K562 (cell line): ENCODE results near the gene CLTC. TPM values are rescaled to one million over a fixed set of nuclear protein-coding genes. Genes with fewer than 3 reads are reported as not detected.

Experiments
- ATAC-seq: fragments of 200-7000 bp; cut with Tn5 transposase; 3 replicates; pipeline ENCODE4 v1.9.1; 2020; ENCODE audit warnings: moderate library complexity
- BruUV-seq: library from RNA; stranded (reverse); fragments of 400-500 nt; replicated peaks from 2 replicates; lab custom pipeline; 2021; lab: Mats Ljungman, UMichigan
- CTCF ChIA-PET: fragments of 300-600 bp; formaldehyde crosslinking; extraction: SDS; loops from one replicate; lab custom pipeline; 2021; ENCODE audit warnings: low intra/inter-chr PET ratio; lab: Yijun Ruan, JAX
- POLR2A ChIA-PET: fragments of 300-600, 350-650 bp; sonication (Branson Sonifier 250); formaldehyde crosslinking; extraction: SDS; loops from one replicate; lab custom pipeline; 2021; ENCODE audit warnings: antibody characterized with exemption, inconsistent platforms; lab: Yijun Ruan, JAX
- DNase-seq, 4 experiments: peaks; one replicate each; pipeline versions ENCODE4 v3.0.0 to v3.0.0-alpha.2; 2011 to 2018; ENCODE audit warnings: low spot score in 3 of 4, mixed read lengths in 3 of 4; ENCODE audit errors: extremely low read depth in 1 of 4
- FAIRE-seq: peaks from 2 replicates; lab custom pipeline; 2011; peaks lifted over from hg19 to GRCh38; lab: Jason Lieb, UNC
- H2AFZ ChIP-seq: 2 replicates; pipeline ENCODE4 v1.6.0; 2011; ENCODE audit warnings: low read depth, low read length, control low read depth, inconsistent platforms
- H3K27ac ChIP-seq: fragments of 200-600 bp; 3 replicates; pipeline ENCODE4 v1.8.0; 2011; ENCODE audit warnings: low read depth, mild to moderate bottlenecking, control low read depth, inconsistent platforms, low read length, moderate library complexity, mixed read lengths; ENCODE audit errors: extremely low read depth
- H3K27me3 ChIP-seq, 2 experiments: fragments of 300-600 bp in 1 of 2; 2 replicates in 1 of 2; 3 replicates in 1 of 2; pipeline versions ENCODE4 v1.6.0 to v1.8.0; 2011; ENCODE audit warnings: inconsistent platforms in 2 of 2, low read length in 2 of 2, mild to moderate bottlenecking in 1 of 2, mixed read lengths in 1 of 2, moderate library complexity in 1 of 2; ENCODE audit not compliant: control insufficient read depth in 2 of 2, insufficient read depth in 2 of 2
- H3K36me3 ChIP-seq: fragments of 300-600 bp; 3 replicates; pipeline ENCODE4 v1.8.0; 2011; ENCODE audit warnings: mild to moderate bottlenecking, low read length, inconsistent platforms; ENCODE audit not compliant: control insufficient read depth, insufficient read depth
- H3K4me1 ChIP-seq, 2 experiments: fragments of 200-600 bp in 1 of 2; replicated peaks in 1 of 2; 2 replicates in 1 of 2; 3 replicates in 1 of 2; pipeline versions ENCODE4 v1.5.1 to v1.8.0; 2011; ENCODE audit warnings: inconsistent platforms in 2 of 2, low read length in 2 of 2, mild to moderate bottlenecking in 1 of 2, mixed read lengths in 1 of 2, moderate library complexity in 1 of 2; ENCODE audit not compliant: control insufficient read depth in 2 of 2, insufficient read depth in 2 of 2
- H3K4me2 ChIP-seq: 2 replicates; pipeline ENCODE4 v1.6.1; 2011; ENCODE audit warnings: low read length, control low read depth, inconsistent platforms, mixed read lengths; ENCODE audit not compliant: insufficient read depth
- H3K4me3 ChIP-seq: fragments of 200-600 bp; sonication (generic), shearing (Covaris generic); 2 replicates; pipeline ENCODE4 v1.5.1; 2016; ENCODE audit warnings: control low read depth, inconsistent platforms
- H3K79me2 ChIP-seq: fragments of 200-600 bp; 3 replicates; pipeline ENCODE4 v1.8.0; 2011; ENCODE audit warnings: low read length, inconsistent platforms; ENCODE audit not compliant: control insufficient read depth, insufficient read depth
- H3K9ac ChIP-seq, 2 experiments: 2 replicates each; pipeline versions ENCODE4 v1.6.0 to v1.6.1; 2011; ENCODE audit warnings: low read depth in 2 of 2, low read length in 2 of 2, control low read depth in 1 of 2, inconsistent platforms in 1 of 2, mild to moderate bottlenecking in 1 of 2, mixed read lengths in 1 of 2; ENCODE audit not compliant: insufficient read depth in 1 of 2
- H3K9me1 ChIP-seq: one replicate; pipeline ENCODE4 v1.6.0; 2011; ENCODE audit warnings: inconsistent platforms, mild to moderate bottlenecking, low read length, moderate library complexity; ENCODE audit not compliant: control insufficient read depth, insufficient read depth
- H3K9me3 ChIP-seq: replicated peaks from 2 replicates; pipeline ENCODE4 v1.5.1; 2011; ENCODE audit warnings: low read depth, low read length, inconsistent platforms; ENCODE audit not compliant: control insufficient read depth, insufficient read depth
- H4K20me1 ChIP-seq: replicated peaks from 2 replicates; pipeline ENCODE4 v1.6.1; 2011; ENCODE audit warnings: low read length, inconsistent platforms, mixed read lengths; ENCODE audit not compliant: control insufficient read depth, insufficient read depth
- E2F1 ChIP-seq: sonication (generic); formaldehyde crosslinking; IDR thresholded peaks from 2 replicates; pipeline ENCODE4 v1.8.1; 2023; ENCODE audit warnings: mild to moderate bottlenecking, missing genetic modification reagents, moderate library complexity
- POLR2A ChIP-seq: fragments of 450-650 bp; conservative IDR thresholded peaks from 2 replicates; pipeline ENCODE4 v1.6.1; 2016
- SAFB ChIP-seq: fragments of 200-400 bp; formaldehyde crosslinking; IDR thresholded peaks from 2 replicates; pipeline ENCODE4 v1.6.1; 2017; ENCODE audit warnings: low read depth, low read length, borderline replicate concordance
- ZNF589 ChIP-seq: fragments of 200-800 bp; sonication (Bioruptor generic); IDR thresholded peaks from 2 replicates; pipeline ENCODE4 v1.6.1; 2016; ENCODE audit warnings: low read depth, missing genetic modification characterization, missing compliant biosample characterization
- WGBS: fragments of 100-300 bp; shearing (Covaris generic); methylation state at CpG from one replicate; pipeline ENCODE4 v1.1.6; 2016; ENCODE audit warnings: low coverage, mixed read lengths; ENCODE audit not compliant: insufficient coverage; ENCODE audit errors: missing lambda C conversion rate; 5-methylcytosine and 5-hydroxymethylcytosine counted together
- in situ Hi-C: fragments of 300-500 bp; cut with MboI; formaldehyde crosslinking; loops from 4 replicates; pipeline ENCODE4 v1.15.0; 2018; ENCODE audit warnings: inconsistent platforms, mixed read lengths
- intact Hi-C: fragments of 100-400 bp; cut with micrococcal nuclease; formaldehyde crosslinking; loops from 2 replicates; pipeline ENCODE4 v1.14.2; 2022
- polyA plus RNA-seq, 8 experiments: library from polyadenylated mRNA; depleted of rRNA in 4 of 8; stranded (reverse) in 5 of 8; unstranded in 3 of 8; fragments of >200 nt; fragmentation: Nextera tagmentation in 2 of 8; fragmentation: Illumina TruSeq in 1 of 8; extraction: Ambion mirVana in 2 of 8; extraction: Trizol in 1 of 8; gene quantifications; 2 replicates each; pipeline versions ENCODE4 v1.2.1 to v1.2.3, GENCODE V29; 2011 to 2014; ENCODE audit warnings: inconsistent platforms in 1 of 8, missing spikeins in 1 of 8
- total RNA-seq, 7 experiments: library from RNA; depleted of rRNA in 6 of 7; stranded (reverse); fragments of >200 nt in 6 of 7; fragmentation: Illumina TruSeq in 2 of 7; extraction: Trizol in 2 of 7; gene quantifications; 2 replicates each; pipeline versions ENCODE4 v1.2.1 to v1.2.3, GENCODE V29; 2011 to 2021; ENCODE audit warnings: low replicate concordance in 1 of 7

Gene CLTC
- total and polyA plus RNA-seq, 9 of the 15 experiments (the other 6 are each of a cell fraction or from before 2014, with no cell fraction given) = 115 to 267 (median 174) TPM

DNA sequence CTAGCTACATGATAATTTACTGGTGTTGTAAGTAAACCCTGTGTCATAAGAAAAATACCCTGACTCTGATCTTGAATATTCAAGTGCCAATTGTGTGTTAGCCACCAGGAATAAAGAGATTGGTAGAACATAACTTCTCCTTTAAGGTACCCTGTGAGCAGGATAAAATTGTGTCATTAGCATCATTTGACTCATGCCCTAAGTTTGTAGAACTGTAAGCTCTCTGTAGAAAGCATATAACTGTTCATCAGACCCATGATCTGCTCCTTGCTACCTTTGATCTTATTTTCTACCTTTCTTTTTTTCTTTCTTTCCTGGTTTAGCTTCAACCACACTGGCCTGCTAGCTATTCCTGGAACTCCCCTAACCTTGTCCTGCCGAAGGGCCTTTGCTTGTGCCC lies 51.7 kb downstream of the CLTC start:
- intact Hi-C loops = no loop called here
- POLR2A ChIA-PET = interaction anchor here (1.4 to 4.2 kb wide), 4 partner anchors 11 to 30 kb away, joined by 6 to 19 read pairs (median 12); no protein-coding TSS in a partner anchor

DNA sequence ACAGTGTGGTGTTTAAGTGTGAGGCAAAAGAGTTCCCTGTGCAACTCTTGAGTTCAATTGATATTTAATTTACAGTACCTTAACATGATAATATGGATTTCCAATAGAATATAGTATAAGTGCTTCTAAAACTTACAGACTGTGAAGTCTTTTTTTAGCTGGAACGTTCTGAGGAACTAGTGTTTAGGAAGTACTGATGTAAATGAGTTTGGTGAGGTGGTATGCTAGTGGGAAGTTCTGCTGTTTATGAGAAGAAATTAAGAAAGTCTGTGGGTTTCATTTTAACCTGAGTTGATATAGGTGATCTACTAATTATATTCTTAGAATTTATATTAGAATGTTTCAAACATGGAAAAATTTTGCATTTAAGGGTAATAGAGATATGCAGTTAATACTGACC lies 55.5 kb downstream of the CLTC start:
- no peak for DNase-seq
- TF ChIP-seq SAFB (peak; percentile 5; the same call in 1 of the 2 replicates), ZNF589 (CRISPR knock-in tag) (no peak)
- POLR2A ChIA-PET = interaction anchor here (1.1 to 1.2 kb wide), 3 partner anchors 8 to 10 kb away, joined by 3 to 7 read pairs (median 4); no protein-coding TSS in a partner anchor

More for the DNA sequence above, 51.7 kb downstream of the CLTC start:
- Histone ChIP-seq H3K27ac (no peak overlapping the region), H3K4me1 (no peaks in the 10 kb centered on the region), H4K20me1 (no peaks in the 10 kb centered on the region), H3K79me2 (peaks cover 12% of the 10 kb centered on the region; the same call in 2 of the 3 replicates), H2AFZ (no peak overlapping the region), H3K9me3 (no peaks in the 10 kb centered on the region), H3K4me3 (no peak overlapping the region), H3K4me2 (no peak overlapping the region), H3K27me3 (no peaks in the 10 kb centered on the region), H3K9me1 (no peaks in the 10 kb centered on the region), H3K36me3 (peaks cover 98% of the 10 kb centered on the region), H3K9ac (no peak overlapping the region)
- in situ Hi-C loops = no loop called here
- no peak for TF ChIP-seq E2F1 (CRISPR knock-in tag)
- TF ChIP-seq POLR2A = 0 out of 2 replicates have a peak, but pooled peaks have one; percentile 10
- no peak for DNase-seq
- CTCF ChIA-PET = interaction anchor here (0.6 kb wide), 1 partner anchor 961 kb away, joined by 3 read pairs; no protein-coding TSS in a partner anchor
- BruUV-seq = no TSS peak
- no peak for FAIRE-seq
- no peak for ATAC-seq
- 100% methylated on average over 1 of the region's 1 CpG for WGBS

More for the DNA sequence above, 55.5 kb downstream of the CLTC start:
- Histone ChIP-seq H3K79me2 (peaks cover 7% of the 10 kb centered on the region; the same call in 1 of the 3 replicates), H3K4me2 (no peak overlapping the region), H3K9ac (no peak overlapping the region), H3K27me3 (no peaks in the 10 kb centered on the region), H4K20me1 (no peaks in the 10 kb centered on the region), H3K27ac (no peak overlapping the region), H3K36me3 (peaks cover 97% of the 10 kb centered on the region), H3K9me1 (no peaks in the 10 kb centered on the region), H2AFZ (no peak overlapping the region), H3K4me3 (no peak overlapping the region), H3K4me1 (no peaks in the 10 kb centered on the region), H3K9me3 (no peaks in the 10 kb centered on the region)
- FAIRE-seq (no peak), ATAC-seq (no peak)
- CTCF ChIA-PET = no interaction called here
- intact Hi-C loops = no loop called here
- WGBS = 65% methylated on average over 1 of the region's 1 CpG
- BruUV-seq = no TSS peak
- in situ Hi-C loops = no loop called here
